ENCODE results near the gene IFT81. TPM values are rescaled to one million over a fixed set of nuclear protein-coding genes. Genes with fewer than 3 reads are reported as not detected.

The IFT81 gene
- total and polyA plus RNA-seq, 7 donors = 1.8 to 42.7 (median 20.4) TPM

DNA sequence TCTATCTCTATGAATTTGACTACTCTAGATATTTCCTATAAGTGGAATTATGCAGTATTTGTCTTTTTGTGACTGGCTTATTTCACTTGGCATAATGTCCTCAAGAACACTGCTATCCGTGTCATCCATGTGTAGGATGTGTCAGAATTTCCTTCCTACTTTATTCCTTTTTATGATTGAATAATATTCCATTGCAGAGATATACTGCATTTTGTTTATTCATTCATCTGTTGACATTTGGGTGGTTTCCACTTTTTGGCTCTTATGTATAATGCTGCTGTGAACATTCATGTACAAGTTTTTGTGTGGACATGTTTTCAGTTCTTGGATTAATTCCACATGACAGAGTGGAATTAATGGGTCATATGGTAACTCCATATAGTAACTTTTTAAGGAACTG, 111.2 kb downstream of the IFT81 start:
- H3K36me3 ChIP-seq = no peaks in the 10 kb centered on the region
- peak overlapping the region in 1 of 4 donors; percentile 25 for H3K27ac ChIP-seq
- H3K27me3 ChIP-seq = no peaks in the 10 kb centered on the region
- H3K4me1 ChIP-seq = peaks cover 0 to 4% (median 0%) of the 10 kb centered on the region in 4 donors
- intact Hi-C loops (cut with DNase I) = no loop called here
- no peaks in the 10 kb centered on the region for H3K9me3 ChIP-seq
- TF ChIP-seq POLR2AphosphoS5 (IDR thresholded peaks at IDR 0.05) (no peak), POLR2A (IDR thresholded peaks at IDR 0.05) (no peak), EP300 (IDR thresholded peaks at IDR 0.05) (no peak)
- TF ChIP-seq, protein P1, sequence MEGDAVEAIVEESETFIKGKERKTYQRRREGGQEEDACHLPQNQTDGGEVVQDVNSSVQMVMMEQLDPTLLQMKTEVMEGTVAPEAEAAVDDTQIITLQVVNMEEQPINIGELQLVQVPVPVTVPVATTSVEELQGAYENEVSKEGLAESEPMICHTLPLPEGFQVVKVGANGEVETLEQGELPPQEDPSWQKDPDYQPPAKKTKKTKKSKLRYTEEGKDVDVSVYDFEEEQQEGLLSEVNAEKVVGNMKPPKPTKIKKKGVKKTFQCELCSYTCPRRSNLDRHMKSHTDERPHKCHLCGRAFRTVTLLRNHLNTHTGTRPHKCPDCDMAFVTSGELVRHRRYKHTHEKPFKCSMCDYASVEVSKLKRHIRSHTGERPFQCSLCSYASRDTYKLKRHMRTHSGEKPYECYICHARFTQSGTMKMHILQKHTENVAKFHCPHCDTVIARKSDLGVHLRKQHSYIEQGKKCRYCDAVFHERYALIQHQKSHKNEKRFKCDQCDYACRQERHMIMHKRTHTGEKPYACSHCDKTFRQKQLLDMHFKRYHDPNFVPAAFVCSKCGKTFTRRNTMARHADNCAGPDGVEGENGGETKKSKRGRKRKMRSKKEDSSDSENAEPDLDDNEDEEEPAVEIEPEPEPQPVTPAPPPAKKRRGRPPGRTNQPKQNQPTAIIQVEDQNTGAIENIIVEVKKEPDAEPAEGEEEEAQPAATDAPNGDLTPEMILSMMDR (IDR thresholded peaks at IDR 0.05) = no peak
- 88 to 96% methylated on average over 1 of the region's 1 CpG for WGBS, 2 donors
- DNase-seq = no peak
- H3K4me3 ChIP-seq = no peak overlapping the region

DNA sequence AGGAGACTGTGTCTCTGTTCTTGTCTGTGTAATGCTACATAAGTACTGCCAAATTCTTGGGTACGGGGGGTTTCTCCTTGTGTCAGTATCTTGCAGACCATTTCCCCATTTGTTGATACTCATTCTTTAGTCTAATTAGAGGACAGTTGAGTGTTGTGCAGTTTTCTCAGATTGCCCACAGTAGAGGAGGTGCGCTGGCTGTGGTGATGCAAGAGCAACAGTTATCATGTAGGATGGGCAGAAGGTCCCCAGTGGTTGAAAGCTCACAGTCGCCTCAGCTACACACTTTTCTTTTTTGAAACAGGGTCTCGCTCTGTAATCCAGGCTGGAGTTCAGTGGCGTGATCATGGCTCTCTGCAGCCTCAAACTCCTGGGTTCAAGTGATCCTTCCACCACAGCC, 119.1 kb downstream of the IFT81 start:
- Histone ChIP-seq H3K27ac (no peak overlapping the region), H3K4me1 (peaks cover 0 to 20% (median 18%) of the 10 kb centered on the region in 4 donors), H3K27me3 (no peaks in the 10 kb centered on the region), H3K36me3 (peaks cover 0 to 16% (median 0%) of the 10 kb centered on the region in 4 donors), H3K9me3 (no peaks in the 10 kb centered on the region), H3K4me3 (no peak overlapping the region)
- 94 to 96% methylated on average over 5 of the region's 5 CpGs for WGBS, 2 donors
- intact Hi-C loops (cut with DNase I) = no loop called here
- no peak for DNase-seq
- TF ChIP-seq EP300 (IDR thresholded peaks at IDR 0.05) (no peak), POLR2A (IDR thresholded peaks at IDR 0.05) (no peak)

DNA sequence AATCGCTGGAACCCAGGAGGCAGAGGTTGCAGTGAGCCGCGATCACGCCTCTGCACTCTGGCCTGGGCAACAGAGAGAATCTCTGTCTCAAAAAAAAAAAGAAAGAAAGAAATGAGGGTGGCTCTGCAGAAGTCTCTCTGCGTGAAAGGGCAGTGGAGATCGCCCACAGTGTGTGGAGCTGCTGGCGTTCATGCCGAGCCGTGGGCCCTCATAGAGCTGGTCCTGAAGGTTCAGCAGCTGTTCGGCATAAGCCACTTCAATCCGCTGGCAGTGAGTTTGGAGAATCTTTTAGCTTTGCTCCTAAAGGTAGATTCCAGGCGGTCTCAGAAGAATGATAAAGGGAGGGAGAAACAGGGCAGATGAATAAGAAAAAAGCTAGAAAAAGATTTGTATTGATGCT, 120.2 kb downstream of the IFT81 start:
- Histone ChIP-seq H3K36me3 (peaks cover 0 to 16% (median 0%) of the 10 kb centered on the region in 4 donors), H3K9me3 (no peaks in the 10 kb centered on the region), H3K4me3 (no peak overlapping the region), H3K27me3 (no peaks in the 10 kb centered on the region), H3K27ac (no peak overlapping the region), H3K4me1 (peaks cover 0 to 31% (median 28%) of the 10 kb centered on the region in 4 donors)
- intact Hi-C loops (cut with DNase I) = no loop called here
- 94 to 96% methylated on average over 12 of the region's 12 CpGs for WGBS, 2 donors
- TF ChIP-seq, protein P1 (IDR thresholded peaks at IDR 0.05) = no peak
- TF ChIP-seq POLR2AphosphoS5 (IDR thresholded peaks at IDR 0.05) (no peak), POLR2A (IDR thresholded peaks at IDR 0.05) (no peak), EP300 (IDR thresholded peaks at IDR 0.05) (no peak)
- DNase-seq = no peak

DNA sequence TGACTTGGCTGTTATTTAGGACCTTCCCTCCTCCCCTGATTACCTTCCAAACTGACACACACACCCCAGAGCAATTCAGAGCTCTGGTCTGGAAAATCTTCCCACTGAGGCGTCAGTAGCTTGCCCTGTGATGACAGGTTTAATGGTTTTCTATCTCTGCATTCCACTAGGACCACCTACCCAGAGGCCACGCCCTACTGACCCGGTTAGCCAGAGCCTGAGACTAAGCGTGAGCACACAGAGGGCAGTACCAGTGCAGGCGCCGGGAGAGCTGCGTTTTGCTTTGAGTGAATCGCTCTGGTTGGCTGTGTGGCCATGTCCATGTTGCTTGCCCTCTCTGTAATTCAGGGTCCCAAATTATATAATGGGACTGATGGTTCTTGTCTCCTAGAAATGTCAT, 120.7 kb downstream of the IFT81 start:
- DNase-seq = no peak
- peaks cover 0 to 36% (median 32%) of the 10 kb centered on the region in 4 donors for H3K4me1 ChIP-seq
- H3K27ac ChIP-seq = no peak overlapping the region
- TF ChIP-seq, protein P1 (IDR thresholded peaks at IDR 0.05) = no peak
- no peak for TF ChIP-seq EP300 (IDR thresholded peaks at IDR 0.05)
- TF ChIP-seq POLR2AphosphoS5 (IDR thresholded peaks at IDR 0.05) = no peak
- TF ChIP-seq POLR2A (IDR thresholded peaks at IDR 0.05) = no peak
- H3K4me3 ChIP-seq = no peak overlapping the region
- peaks cover 0 to 16% (median 0%) of the 10 kb centered on the region in 4 donors for H3K36me3 ChIP-seq
- intact Hi-C loops (cut with DNase I) = no loop called here
- H3K27me3 ChIP-seq = no peaks in the 10 kb centered on the region
- H3K9me3 ChIP-seq = no peaks in the 10 kb centered on the region
- 79 to 85% methylated on average over 8 of the region's 8 CpGs for WGBS, 2 donors

DNA sequence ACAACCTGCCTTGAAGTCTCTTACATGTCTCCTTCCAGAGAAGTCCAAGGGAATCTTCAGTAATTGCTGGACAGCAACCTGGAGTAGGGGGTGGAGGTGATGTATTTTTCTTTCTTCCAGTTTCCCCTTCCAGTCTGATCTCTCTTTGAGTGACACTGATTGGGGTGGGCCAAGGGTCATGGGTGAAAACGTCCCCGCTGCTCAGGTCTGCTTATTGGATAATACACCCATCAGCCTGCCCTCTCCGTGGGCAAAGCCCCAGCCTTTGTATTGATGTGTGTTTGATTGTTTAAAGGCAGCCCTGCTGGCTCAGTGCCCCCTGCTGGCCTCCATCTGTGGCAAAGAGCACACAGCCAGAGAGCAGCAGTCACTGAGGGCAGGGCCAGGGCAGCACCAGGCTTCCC, 121.2 kb downstream of the IFT81 start:
- H3K9me3 ChIP-seq = no peaks in the 10 kb centered on the region
- 34 to 64% methylated on average over 3 of the region's 3 CpGs for WGBS, 2 donors
- no peak for DNase-seq
- TF ChIP-seq, protein P1 (IDR thresholded peaks at IDR 0.05) = peak in 1 of 4 experiments; percentile 14
- no peak for TF ChIP-seq EP300 (IDR thresholded peaks at IDR 0.05)
- intact Hi-C loops (cut with DNase I) = no loop called here
- peaks cover 0 to 41% (median 33%) of the 10 kb centered on the region in 4 donors for H3K4me1 ChIP-seq
- peaks cover 0 to 16% (median 0%) of the 10 kb centered on the region in 4 donors for H3K36me3 ChIP-seq
- no peaks in the 10 kb centered on the region for H3K27me3 ChIP-seq
- no peak overlapping the region for H3K27ac ChIP-seq
- no peak overlapping the region for H3K4me3 ChIP-seq

Measured in sigmoid colon (tissue), 7 donors.